HG03520 (cell line): Measurements from ENCODE around the gene JAZF1.
"Not testable (repeated sequence)": the region's sequence is repeated elsewhere in the genome, so short reads cannot be mapped to it uniquely, and the experiment has no call there.

Experiments used
- ATAC-seq: cut with Tn5 transposase; IDR thresholded peaks from one replicate; pipeline ENCODE4 v1.9.1; 2021; ENCODE audit warnings: mild to moderate bottlenecking, moderate library complexity; ENCODE audit not compliant: unreplicated experiment

The JAZF1 gene

GRCh38 chr7:27895551-27895950 is 285.0 kb downstream of the JAZF1 start:
- no peak for ATAC-seq

GRCh38 chr7:27890205-27890849 is 290.3 kb downstream of the JAZF1 start:
- ATAC-seq, result peak; percentile 100

- ATAC-seq, result no peak
These were observed 290.8 kb downstream of the JAZF1 start for GRCh38 chr7:27889800-27890199.

GRCh38 chr7:27888736-27889135 is 291.9 kb downstream of the JAZF1 start:
- ATAC-seq, result no peak

GRCh38 chr7:27886710-27887109 is 293.9 kb downstream of the JAZF1 start:
- ATAC-seq, result not testable (repeated sequence)

GRCh38 chr7:27885652-27886051 is 294.9 kb downstream of the JAZF1 start:
- ATAC-seq, result no peak

GRCh38 chr7:27883696-27884095 is 296.9 kb downstream of the JAZF1 start:
- ATAC-seq, result no peak

GRCh38 chr7:27876756-27877155 is 303.8 kb downstream of the JAZF1 start:
- no peak for ATAC-seq

GRCh38 chr7:27875832-27876231 is 304.8 kb downstream of the JAZF1 start:
- ATAC-seq, result no peak

GRCh38 chr7:27875061-27875460 is 305.5 kb downstream of the JAZF1 start:
- no peak for ATAC-seq

GRCh38 chr7:27873981-27874957 is 306.3 kb downstream of the JAZF1 start:
- ATAC-seq, result no peak

- no peak for ATAC-seq
These were observed 308.0 kb downstream of the JAZF1 start for GRCh38 chr7:27872356-27873275.

- no peak for ATAC-seq
These were observed 308.7 kb downstream of the JAZF1 start for GRCh38 chr7:27871866-27872265.

GRCh38 chr7:27871086-27871485 is 309.5 kb downstream of the JAZF1 start:
- ATAC-seq, result no peak

GRCh38 chr7:27870595-27870994 is 310.0 kb downstream of the JAZF1 start:
- no peak for ATAC-seq

GRCh38 chr7:27869056-27869455 is 311.5 kb downstream of the JAZF1 start:
- ATAC-seq, result no peak

- ATAC-seq, result no peak
These were observed 312.5 kb downstream of the JAZF1 start for GRCh38 chr7:27868131-27868550.

- no peak for ATAC-seq
These were observed 313.5 kb downstream of the JAZF1 start for GRCh38 chr7:27866828-27867672.

GRCh38 chr7:27866256-27866655 is 314.3 kb downstream of the JAZF1 start:
- ATAC-seq, result no peak

- no peak for ATAC-seq
These were observed 316.7 kb downstream of the JAZF1 start for GRCh38 chr7:27863880-27864279.
